Left colon (tissue), 2 donors: ENCODE data around the gene PIM1. TPM values are rescaled to one million over a fixed set of nuclear protein-coding genes. Genes with fewer than 3 reads are reported as not detected.

Experiments
- ATAC-seq: fragments of 200-7000 bp; cut with Tn5 transposase; one replicate; pipeline ENCODE4 v1.9.1; 2020; ENCODE audit warnings: mild to moderate bottlenecking, moderate library complexity
- DNase-seq, 2 donors: peaks; one replicate each; pipeline ENCODE4 v3.0.0-alpha.2; 2020
- intact Hi-C, 2 donors: fragments of 100-400 bp; cut with DNase I in 1 of 2; cut with micrococcal nuclease in 1 of 2; formaldehyde crosslinking; loops; one replicate each; pipeline versions ENCODE4 v1.11.2 to v1.14.0; 2022; cut with DNase I, micrococcal nuclease
- total RNA-seq, 2 donors: library from RNA; stranded (reverse); fragmentation: NEBNext Ultra II Directional; extraction: Animal tissue kit (Norgen Biotek cat#: 25700); gene quantifications; one replicate each; pipeline ENCODE4 v1.2.1, GENCODE V29; 2021
- donor health status: DM: no; HTN: no; CAD: no.
- donor health status: DM: yes; HTN: yes; CAD: no.

Gene PIM1
- total RNA-seq, 2 donors from 2014 or later = 27.1 to 37.0 TPM

- DNase-seq = no peak
- no peak for ATAC-seq
- intact Hi-C loops = no loop called here
These were observed 1.7 kb upstream of the PIM1 start for GRCh38 chr6:37168163-37168758.

DNA sequence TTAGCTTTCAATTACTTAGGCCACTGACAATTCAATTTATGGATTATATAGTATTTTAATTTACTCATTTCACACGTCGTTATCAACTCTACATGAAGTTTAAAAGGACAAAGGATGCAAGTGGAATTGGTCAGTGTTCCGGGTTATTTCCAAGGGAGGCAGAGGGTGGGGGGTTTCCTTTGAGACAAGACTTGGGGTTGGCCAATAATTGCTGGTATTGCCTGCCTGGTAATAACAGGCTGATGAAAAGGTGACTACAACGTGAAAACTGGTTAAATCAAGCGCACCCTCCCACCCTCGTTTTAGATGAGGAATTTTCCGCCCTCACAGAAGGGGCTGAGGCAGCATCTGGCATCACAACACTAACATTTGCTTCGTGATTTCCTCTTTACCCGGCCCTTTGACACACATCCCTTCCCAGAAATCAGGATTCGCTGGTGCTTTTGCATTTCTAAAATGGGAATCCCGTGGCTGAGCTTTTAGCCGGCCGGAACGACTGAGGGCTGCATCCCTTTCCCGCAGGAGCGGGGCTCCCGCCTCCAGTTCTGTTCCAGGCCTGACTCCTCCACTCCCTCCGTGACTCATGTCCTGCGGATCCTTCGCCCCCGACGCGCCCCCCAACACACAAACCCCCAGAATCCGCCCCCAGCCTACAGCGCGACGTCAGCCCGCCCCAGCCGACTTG lies 999 bp upstream of the PIM1 start:
- ATAC-seq (no peak), DNase-seq (no peak)
- intact Hi-C loops = no loop called here

DNA sequence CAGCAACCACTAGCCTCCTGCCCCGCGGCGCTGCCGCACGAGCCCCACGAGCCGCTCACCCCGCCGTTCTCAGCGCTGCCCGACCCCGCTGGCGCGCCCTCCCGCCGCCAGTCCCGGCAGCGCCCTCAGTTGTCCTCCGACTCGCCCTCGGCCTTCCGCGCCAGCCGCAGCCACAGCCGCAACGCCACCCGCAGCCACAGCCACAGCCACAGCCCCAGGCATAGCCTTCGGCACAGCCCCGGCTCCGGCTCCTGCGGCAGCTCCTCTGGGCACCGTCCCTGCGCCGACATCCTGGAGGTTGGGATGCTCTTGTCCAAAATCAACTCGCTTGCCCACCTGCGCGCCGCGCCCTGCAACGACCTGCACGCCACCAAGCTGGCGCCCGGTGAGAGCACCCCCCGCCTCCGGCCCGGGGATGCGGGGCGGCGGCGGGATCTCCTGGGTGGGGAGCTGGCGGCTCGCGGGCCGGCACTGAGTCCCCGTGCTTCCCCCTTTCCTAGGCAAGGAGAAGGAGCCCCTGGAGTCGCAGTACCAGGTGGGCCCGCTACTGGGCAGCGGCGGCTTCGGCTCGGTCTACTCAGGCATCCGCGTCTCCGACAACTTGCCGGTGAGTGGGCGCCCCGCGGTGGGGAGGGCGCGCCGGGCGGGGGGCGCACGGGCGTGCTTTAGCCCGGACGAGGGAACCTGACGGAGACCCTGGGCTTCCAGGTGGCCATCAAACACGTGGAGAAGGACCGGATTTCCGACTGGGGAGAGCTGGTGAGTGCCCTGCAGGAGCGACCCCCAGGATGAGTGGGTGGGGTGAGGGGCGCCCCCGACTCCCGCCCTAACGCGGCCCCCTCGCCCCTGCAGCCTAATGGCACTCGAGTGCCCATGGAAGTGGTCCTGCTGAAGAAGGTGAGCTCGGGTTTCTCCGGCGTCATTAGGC lies 585 bp downstream of the PIM1 start:
- intact Hi-C loops = loop anchor here (5.0 kb wide), 2 partner anchors 113 to 123 kb away; no protein-coding TSS in a partner anchor
- peak; percentile 64 to 73 for DNase-seq
- peak; percentile 29 for ATAC-seq

GRCh38 chr6:37171201-37171969 lies 1.4 kb downstream of the PIM1 start:
- intact Hi-C loops = loop anchor here (5.0 kb wide), 2 partner anchors 114 to 124 kb away; no protein-coding TSS in a partner anchor
- ATAC-seq (peak; percentile 13), DNase-seq (peak; percentile 53 to 59)

DNA sequence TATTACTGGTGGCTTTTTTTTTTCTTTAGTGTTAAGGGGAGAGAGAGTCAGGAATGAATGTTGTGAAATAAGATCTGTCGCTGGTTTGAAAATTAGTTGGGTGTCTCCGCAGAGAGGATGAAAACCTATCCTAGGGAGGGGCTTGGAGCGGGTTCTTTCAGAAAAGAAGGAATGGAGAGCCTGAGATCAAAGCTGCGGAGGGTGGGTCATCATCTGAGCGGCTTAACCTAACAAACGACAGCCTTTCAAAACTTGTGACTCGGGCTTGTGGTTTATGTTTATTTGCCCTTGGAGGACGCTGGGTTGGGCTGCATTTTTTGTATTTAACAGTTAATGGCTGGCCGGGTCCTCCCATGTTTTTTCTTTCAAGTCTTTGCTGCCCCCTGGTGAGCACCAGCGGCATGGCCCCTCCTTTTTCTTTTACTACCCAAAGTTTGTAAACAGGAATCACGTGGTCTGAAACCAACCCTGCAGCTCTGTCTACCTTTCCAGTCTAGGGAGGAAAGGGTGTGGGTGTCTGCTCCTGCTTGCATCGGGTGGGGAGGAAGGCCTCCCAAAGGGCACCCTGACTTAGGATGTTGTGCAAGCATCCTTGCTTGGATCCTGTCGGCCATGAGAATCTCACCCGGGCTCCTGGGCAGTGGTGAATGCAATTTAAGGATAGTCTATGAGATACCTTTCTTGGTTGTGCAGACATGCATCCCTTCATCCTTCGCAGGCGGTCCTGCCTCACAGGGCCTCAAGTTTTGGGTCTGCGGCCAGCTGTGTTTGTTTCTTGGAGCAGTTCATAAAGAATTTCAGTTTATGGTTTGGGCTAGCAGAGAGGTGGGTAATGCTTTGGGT lies 2.2 kb downstream of the PIM1 start:
- ATAC-seq (peak; percentile 42), DNase-seq (peak; percentile 89)
- intact Hi-C loops = loop anchor here (5.0 kb wide), 2 partner anchors 115 to 125 kb away; no protein-coding TSS in a partner anchor

DNA sequence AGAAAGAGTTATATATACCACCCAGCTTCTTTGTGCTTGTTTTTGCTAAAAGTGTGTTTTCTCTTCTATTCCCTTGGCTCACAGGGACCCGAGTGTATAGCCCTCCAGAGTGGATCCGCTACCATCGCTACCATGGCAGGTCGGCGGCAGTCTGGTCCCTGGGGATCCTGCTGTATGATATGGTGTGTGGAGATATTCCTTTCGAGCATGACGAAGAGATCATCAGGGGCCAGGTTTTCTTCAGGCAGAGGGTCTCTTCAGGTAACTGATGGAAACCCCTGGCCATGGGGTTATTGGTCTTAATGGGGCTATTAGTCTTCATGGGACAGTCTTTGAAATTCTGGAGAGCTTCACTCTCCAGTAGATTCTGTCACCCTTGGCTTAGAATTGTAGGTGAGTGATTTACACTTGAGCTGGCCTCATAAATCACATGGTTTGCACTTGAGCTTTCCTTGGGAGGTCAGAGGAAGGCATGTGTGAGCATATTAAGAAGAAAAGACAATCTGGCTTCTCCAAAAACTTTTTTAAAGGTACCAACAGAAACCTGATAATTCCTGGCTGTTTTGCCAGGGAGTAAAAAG lies 3.0 kb downstream of the PIM1 start:
- intact Hi-C loops = loop anchor here (5.0 kb wide), 2 partner anchors 116 to 126 kb away; no protein-coding TSS in a partner anchor
- ATAC-seq = no peak
- no peak for DNase-seq

DNA sequence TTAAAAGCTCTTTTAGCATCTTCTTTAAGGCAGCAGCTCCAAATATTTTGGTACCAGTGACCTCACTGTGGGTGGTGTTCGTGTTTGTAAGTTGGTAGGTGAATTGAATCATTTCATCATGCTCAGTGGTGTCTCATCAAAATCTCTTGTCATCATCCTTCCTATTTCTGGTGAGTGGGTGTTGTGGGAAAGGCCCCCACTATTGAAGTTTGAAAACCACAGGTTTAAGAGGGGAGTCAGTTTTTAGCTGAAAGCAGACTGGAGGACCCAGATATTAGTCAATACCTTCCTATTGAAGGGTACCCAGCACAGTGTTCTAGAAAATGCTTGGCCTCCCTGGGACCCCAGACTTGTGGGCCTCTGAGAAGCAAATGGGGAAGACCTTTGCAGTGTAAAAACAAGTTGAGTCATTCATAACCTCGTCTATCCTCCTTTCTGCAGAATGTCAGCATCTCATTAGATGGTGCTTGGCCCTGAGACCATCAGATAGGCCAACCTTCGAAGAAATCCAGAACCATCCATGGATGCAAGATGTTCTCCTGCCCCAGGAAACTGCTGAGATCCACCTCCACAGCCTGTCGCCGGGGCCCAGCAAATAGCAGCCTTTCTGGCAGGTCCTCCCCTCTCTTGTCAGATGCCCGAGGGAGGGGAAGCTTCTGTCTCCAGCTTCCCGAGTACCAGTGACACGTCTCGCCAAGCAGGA lies 3.7 kb downstream of the PIM1 start:
- DNase-seq (no peak), ATAC-seq (no peak)
- intact Hi-C loops = loop anchor here (5.0 kb wide), 2 partner anchors 116 to 126 kb away; no protein-coding TSS in a partner anchor

- ATAC-seq (no peak), DNase-seq (no peak)
- intact Hi-C loops = loop anchor here (5.0 kb wide), 2 partner anchors 117 to 127 kb away; no protein-coding TSS in a partner anchor
These were observed 4.2 kb downstream of the PIM1 start for GRCh38 chr6:37174196-37174514.

- ATAC-seq = no peak
- DNase-seq = no peak
- intact Hi-C loops = loop anchor here (5.0 kb wide), 2 partner anchors 117 to 127 kb away; no protein-coding TSS in a partner anchor
These were observed 4.8 kb downstream of the PIM1 start for GRCh38 chr6:37174515-37175331.

GRCh38 chr6:37175332-37176267 lies 5.6 kb downstream of the PIM1 start:
- DNase-seq = peak in 1 of 2 donors; percentile 26
- intact Hi-C loops = no loop called here
- no peak for ATAC-seq

GRCh38 chr6:37176268-37177076 lies 6.5 kb downstream of the PIM1 start:
- ATAC-seq (no peak), DNase-seq (no peak)
- intact Hi-C loops = no loop called here

- DNase-seq = no peak
- intact Hi-C loops = no loop called here
- ATAC-seq = no peak
These were observed 7.4 kb downstream of the PIM1 start for GRCh38 chr6:37177077-37177934.

GRCh38 chr6:37177935-37178517 lies 8.1 kb downstream of the PIM1 start:
- no peak for DNase-seq
- intact Hi-C loops = no loop called here

More at GRCh38 chr6:37177935-37178517, 8.1 kb downstream of the PIM1 start:
- ATAC-seq = no peak
